Neutrophil (primary cell): ENCODE results near the gene ARSB.

Experiments
- H3K27ac ChIP-seq: fragments of 200-600 bp; sonication (generic); 2 replicates; pipeline ENCODE4 v1.5.1; 2016; ENCODE audit warnings: mild to moderate bottlenecking, moderate library complexity
- H3K27me3 ChIP-seq: fragments of 200-600 bp; sonication (generic); 2 replicates; pipeline ENCODE4 v1.6.0; 2016; ENCODE audit warnings: mild to moderate bottlenecking
- H3K36me3 ChIP-seq: fragments of 200-600 bp; sonication (generic); 2 replicates; pipeline ENCODE4 v1.5.1; 2017
- H3K4me1 ChIP-seq, 2 experiments: fragments of 200-600 bp in 1 of 2; sonication (generic) in 1 of 2; 1 replicate in 1 of 2; 2 replicates in 1 of 2; pipeline versions ENCODE4 v1.5.1 to v1.6.1; 2013 to 2016; ENCODE audit warnings: low read depth in 1 of 2, low read length in 1 of 2, mild to moderate bottlenecking in 1 of 2, moderate library complexity in 1 of 2; ENCODE audit not compliant: control insufficient read depth in 1 of 2, insufficient read depth in 1 of 2
- H3K4me3 ChIP-seq, 2 experiments: fragments of 200-600 bp in 1 of 2; sonication (generic) in 1 of 2; 1 replicate in 1 of 2; 2 replicates in 1 of 2; pipeline ENCODE4 v1.5.1; 2013 to 2016; ENCODE audit warnings: low read depth in 1 of 2, low read length in 1 of 2, mild to moderate bottlenecking in 1 of 2, moderate library complexity in 1 of 2
- H3K9me3 ChIP-seq: fragments of 200-600 bp; sonication (generic); 2 replicates; pipeline ENCODE4 v1.5.1; 2016
- TF ChIP-seq, protein P1 (sequence below): fragments of 200-600 bp; sonication (generic); IDR thresholded peaks from 2 replicates; pipeline ENCODE4 v1.5.1; 2016; ENCODE audit warnings: antibody characterized with exemption

ARSB gene

DNA sequence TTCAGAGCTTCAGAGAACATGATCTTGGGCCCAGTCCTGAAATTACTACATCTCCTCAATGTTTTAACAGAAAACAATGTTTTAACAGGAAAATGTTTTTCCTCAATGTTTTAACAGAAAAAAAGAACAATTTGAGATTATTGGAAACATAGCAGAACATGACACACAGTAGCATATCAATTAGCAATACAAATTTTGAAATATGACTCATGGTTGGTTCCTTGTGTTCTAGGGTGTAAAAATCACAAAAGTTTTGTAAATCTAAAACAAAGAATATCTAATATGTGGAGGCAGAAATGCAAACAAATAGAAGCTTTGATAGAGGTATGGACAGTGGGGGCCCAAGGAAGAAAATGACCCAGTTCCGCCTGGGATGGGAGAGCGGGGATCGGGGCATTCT, 22.8 kb upstream of the ARSB start:
- H3K36me3 ChIP-seq: no peaks in the 10 kb centered on the region
- TF ChIP-seq, protein P1, sequence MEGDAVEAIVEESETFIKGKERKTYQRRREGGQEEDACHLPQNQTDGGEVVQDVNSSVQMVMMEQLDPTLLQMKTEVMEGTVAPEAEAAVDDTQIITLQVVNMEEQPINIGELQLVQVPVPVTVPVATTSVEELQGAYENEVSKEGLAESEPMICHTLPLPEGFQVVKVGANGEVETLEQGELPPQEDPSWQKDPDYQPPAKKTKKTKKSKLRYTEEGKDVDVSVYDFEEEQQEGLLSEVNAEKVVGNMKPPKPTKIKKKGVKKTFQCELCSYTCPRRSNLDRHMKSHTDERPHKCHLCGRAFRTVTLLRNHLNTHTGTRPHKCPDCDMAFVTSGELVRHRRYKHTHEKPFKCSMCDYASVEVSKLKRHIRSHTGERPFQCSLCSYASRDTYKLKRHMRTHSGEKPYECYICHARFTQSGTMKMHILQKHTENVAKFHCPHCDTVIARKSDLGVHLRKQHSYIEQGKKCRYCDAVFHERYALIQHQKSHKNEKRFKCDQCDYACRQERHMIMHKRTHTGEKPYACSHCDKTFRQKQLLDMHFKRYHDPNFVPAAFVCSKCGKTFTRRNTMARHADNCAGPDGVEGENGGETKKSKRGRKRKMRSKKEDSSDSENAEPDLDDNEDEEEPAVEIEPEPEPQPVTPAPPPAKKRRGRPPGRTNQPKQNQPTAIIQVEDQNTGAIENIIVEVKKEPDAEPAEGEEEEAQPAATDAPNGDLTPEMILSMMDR: no peak

DNA sequence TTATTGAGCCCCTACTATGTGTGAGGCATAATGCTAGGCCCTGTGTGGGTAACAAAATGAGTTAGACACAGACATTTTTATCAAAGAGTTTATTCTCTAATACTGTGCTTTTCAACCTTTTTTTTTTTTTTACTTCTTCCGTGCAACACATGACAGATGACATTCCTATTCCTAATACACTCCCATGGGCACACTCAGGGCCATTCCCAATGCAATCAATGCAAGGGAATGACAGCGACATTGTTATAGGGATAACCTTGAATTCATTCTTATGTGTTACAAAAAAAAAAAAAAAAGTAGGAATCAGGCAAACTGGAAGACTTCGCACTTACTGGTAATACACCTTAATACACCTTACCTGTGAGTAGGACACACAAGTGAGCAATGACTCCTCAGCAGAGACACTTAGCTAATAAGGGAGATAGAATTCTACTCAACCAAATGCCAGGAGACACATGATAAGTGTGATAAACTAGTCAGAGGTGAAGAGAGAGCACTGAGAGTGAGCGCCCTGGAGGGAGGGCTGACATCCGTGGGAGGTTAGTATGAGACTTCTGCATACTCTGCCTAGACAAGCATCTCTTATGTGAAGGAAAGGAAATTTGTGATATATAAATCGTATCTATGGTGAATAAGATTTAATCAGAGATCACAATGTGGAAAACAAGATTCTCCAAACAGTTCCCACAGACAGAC, 21.0 kb upstream of the ARSB start:
- Histone ChIP-seq H3K27me3 (no peaks in the 10 kb centered on the region), H3K36me3 (no peaks in the 10 kb centered on the region), H3K9me3 (no peaks in the 10 kb centered on the region), H3K27ac (no peak overlapping the region), H3K4me1 (no peaks in the 10 kb centered on the region), H3K4me3 (no peak overlapping the region)
- TF ChIP-seq, protein P1: no peak

More for the DNA sequence above, 22.8 kb upstream of the ARSB start:
- Histone ChIP-seq H3K9me3 (no peaks in the 10 kb centered on the region), H3K4me1 (no peaks in the 10 kb centered on the region), H3K27me3 (no peaks in the 10 kb centered on the region), H3K27ac (no peak overlapping the region), H3K4me3 (no peak overlapping the region)

DNA sequence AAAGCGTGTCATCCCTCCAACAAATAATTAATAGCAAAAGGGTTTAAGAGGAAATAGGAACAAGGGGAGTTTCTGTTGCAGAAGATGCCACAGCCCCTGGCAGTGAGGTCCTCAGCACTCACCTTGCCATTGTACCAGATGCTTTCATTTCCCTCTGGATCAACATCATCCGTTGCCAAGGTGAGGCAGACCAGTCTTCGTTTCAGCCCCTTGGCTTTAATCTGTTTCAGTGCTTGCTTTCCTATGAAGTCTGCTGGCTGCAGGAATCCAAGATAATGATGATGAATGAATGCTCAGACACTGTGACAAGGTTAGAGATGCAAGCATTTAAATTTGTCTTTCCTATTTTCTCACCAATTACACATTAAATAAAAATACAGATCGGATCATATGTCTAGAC, 20.0 kb upstream of the ARSB start:
- no peak overlapping the region for H3K4me3 ChIP-seq
- H3K9me3 ChIP-seq: no peaks in the 10 kb centered on the region
- H3K4me1 ChIP-seq: no peaks in the 10 kb centered on the region
- no peaks in the 10 kb centered on the region for H3K27me3 ChIP-seq
- TF ChIP-seq, protein P1: no peak
- no peaks in the 10 kb centered on the region for H3K36me3 ChIP-seq
- H3K27ac ChIP-seq: no peak overlapping the region

DNA sequence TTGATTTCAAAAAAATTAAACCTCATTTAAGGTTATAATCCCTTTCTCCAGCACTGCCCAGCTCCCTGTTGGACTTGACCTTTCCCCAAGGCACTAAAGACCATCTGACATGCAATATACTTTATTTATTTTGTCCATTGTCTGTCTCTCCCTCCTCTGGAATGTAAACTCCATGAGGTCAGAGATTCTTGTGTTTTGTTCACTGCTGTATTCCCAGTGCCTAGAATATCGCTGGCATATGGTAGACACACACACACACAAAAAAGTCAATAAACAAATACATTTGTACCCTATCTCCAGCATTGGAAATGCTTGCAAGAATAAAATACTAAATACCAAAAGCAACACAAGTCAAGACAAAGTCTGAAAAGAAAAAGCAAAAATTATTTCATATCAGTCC, 17.3 kb upstream of the ARSB start:
- TF ChIP-seq, protein P1: no peak
- Histone ChIP-seq H3K27me3 (no peaks in the 10 kb centered on the region), H3K9me3 (no peaks in the 10 kb centered on the region), H3K4me1 (no peaks in the 10 kb centered on the region), H3K27ac (no peak overlapping the region), H3K36me3 (no peaks in the 10 kb centered on the region), H3K4me3 (no peak overlapping the region)

DNA sequence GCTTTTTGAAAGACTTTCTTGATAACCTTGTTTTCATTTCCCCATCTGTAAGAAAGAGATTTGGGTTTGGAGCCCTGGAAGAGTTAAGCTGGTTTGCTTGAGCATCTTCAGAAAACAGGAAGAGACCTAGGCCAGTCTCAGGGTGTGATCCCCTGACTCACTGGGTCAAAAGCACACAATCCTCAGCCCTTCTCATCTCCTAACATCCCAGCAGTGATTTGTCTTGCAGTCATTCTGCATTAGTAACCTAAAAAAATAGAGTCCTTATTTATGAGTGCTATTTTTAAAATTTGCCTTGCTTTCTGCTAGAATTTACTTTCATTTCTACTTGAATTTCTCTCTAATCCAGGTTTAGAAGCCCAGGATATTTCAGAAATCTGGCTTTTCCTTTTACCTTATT, 16.4 kb upstream of the ARSB start:
- no peaks in the 10 kb centered on the region for H3K36me3 ChIP-seq
- no peaks in the 10 kb centered on the region for H3K27me3 ChIP-seq
- no peak overlapping the region for H3K27ac ChIP-seq
- H3K4me3 ChIP-seq: no peak overlapping the region
- TF ChIP-seq, protein P1: no peak
- no peaks in the 10 kb centered on the region for H3K9me3 ChIP-seq
- no peaks in the 10 kb centered on the region for H3K4me1 ChIP-seq

DNA sequence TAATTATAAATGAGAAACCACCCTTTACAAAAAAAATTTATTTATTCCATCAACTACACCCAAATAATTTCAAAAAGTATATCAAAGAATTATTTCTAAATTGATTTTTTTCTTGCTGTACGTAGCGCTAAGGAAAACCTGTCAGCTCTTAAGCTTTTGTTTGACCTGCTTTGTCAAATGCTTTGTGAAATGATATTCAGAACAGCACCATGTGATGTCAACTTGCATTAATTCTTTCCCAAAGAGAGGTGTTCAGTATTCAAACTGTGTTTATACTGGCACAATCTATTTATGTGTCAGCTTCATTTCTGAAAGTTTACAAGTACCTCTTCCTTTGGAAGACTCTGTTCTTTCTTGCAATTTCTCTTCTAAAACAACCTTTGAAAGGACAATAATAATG, 12.0 kb upstream of the ARSB start:
- no peaks in the 10 kb centered on the region for H3K27me3 ChIP-seq
- no peaks in the 10 kb centered on the region for H3K36me3 ChIP-seq
- H3K27ac ChIP-seq: no peak overlapping the region
- TF ChIP-seq, protein P1: no peak
- H3K9me3 ChIP-seq: no peaks in the 10 kb centered on the region
- no peak overlapping the region for H3K4me3 ChIP-seq
- peaks cover 4 to 6% of the 10 kb centered on the region in 2 experiments for H3K4me1 ChIP-seq
